H54 (cell line): ENCODE data around the gene RYR1.

ENCODE experiments used
- DNase-seq: peaks from one replicate; pipeline ENCODE4 v3.0.0; 2011; ENCODE audit warnings: low spot score, mixed read lengths; ENCODE audit not compliant: insufficient read length
- FAIRE-seq: peaks from 3 replicates; lab custom pipeline; 2011; peaks lifted over from hg19 to GRCh38; lab: Jason Lieb, UNC
- POLR2A ChIP-seq: IDR thresholded peaks from 2 replicates; pipeline ENCODE4 v1.6.1; 2011; ENCODE audit warnings: low read depth, mild to moderate bottlenecking, low read length

Gene RYR1

GRCh38 chr19:38522915-38523314, 89.4 kb downstream of the RYR1 start:
- DNase-seq = no peak
- FAIRE-seq = no peak
- no peak for TF ChIP-seq POLR2A

GRCh38 chr19:38523319-38523718, 89.8 kb downstream of the RYR1 start:
- no peak for TF ChIP-seq POLR2A
- DNase-seq (no peak), FAIRE-seq (no peak)

- no peak for TF ChIP-seq POLR2A
- DNase-seq (no peak), FAIRE-seq (no peak)
These were observed 90.9 kb downstream of the RYR1 start for GRCh38 chr19:38524369-38524768.

GRCh38 chr19:38524994-38525634, 91.6 kb downstream of the RYR1 start:
- no peak for FAIRE-seq
- no peak for TF ChIP-seq POLR2A
- no peak for DNase-seq

- DNase-seq (no peak), FAIRE-seq (no peak)
- TF ChIP-seq POLR2A = no peak
These were observed 92.9 kb downstream of the RYR1 start for GRCh38 chr19:38526430-38526829.

GRCh38 chr19:38527466-38528136, 94.1 kb downstream of the RYR1 start:
- DNase-seq = no peak
- FAIRE-seq = no peak
- no peak for TF ChIP-seq POLR2A

GRCh38 chr19:38528213-38528755, 94.8 kb downstream of the RYR1 start:
- no peak for DNase-seq
- TF ChIP-seq POLR2A = no peak
- no peak for FAIRE-seq

- FAIRE-seq = no peak
- DNase-seq = no peak
- no peak for TF ChIP-seq POLR2A
These were observed 95.4 kb downstream of the RYR1 start for GRCh38 chr19:38528931-38529330.

GRCh38 chr19:38531515-38531914, 98.0 kb downstream of the RYR1 start:
- TF ChIP-seq POLR2A = no peak
- no peak for FAIRE-seq
- no peak for DNase-seq

GRCh38 chr19:38532939-38533338, 99.4 kb downstream of the RYR1 start:
- no peak for TF ChIP-seq POLR2A
- FAIRE-seq (no peak), DNase-seq (no peak)

- no peak for TF ChIP-seq POLR2A
- DNase-seq = no peak
- FAIRE-seq = no peak
These were observed 101.1 kb downstream of the RYR1 start for GRCh38 chr19:38534574-38534973.

- TF ChIP-seq POLR2A = no peak
- FAIRE-seq (no peak), DNase-seq (no peak)
These were observed 101.7 kb downstream of the RYR1 start for GRCh38 chr19:38535212-38535611.

GRCh38 chr19:38537071-38537936, 103.8 kb downstream of the RYR1 start:
- no peak for TF ChIP-seq POLR2A
- DNase-seq (no peak), FAIRE-seq (no peak)

GRCh38 chr19:38538386-38538785, 104.9 kb downstream of the RYR1 start:
- TF ChIP-seq POLR2A = no peak
- no peak for DNase-seq
- no peak for FAIRE-seq
